ENCODE results near the gene MYO3B.

MYO3B gene

DNA sequence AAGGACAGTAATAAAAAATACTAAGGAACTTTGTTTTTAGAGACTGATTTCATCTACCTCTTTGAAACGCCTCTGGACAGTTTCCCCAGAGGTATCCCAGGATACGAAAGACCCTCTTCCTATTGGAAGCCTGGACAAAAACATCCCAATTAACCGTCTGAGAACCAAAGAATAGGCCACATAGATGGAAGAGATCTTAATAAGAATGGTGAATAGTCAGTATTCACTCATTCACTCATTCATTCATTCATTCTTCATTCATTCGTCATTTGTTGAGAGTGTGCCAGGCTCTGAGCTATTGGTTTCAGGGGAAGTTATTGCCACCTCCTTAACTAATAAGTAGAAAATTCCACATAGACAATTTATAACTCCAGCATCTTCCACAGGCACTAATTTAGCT, 464.0 kb downstream of the MYO3B start:
- TF ChIP-seq, protein P1, sequence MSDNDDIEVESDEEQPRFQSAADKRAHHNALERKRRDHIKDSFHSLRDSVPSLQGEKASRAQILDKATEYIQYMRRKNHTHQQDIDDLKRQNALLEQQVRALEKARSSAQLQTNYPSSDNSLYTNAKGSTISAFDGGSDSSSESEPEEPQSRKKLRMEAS (IDR thresholded peaks at IDR 0.05; ENCODE audit: low read depth, low read length), result no peak
- TF ChIP-seq POLR2A (IDR thresholded peaks at IDR 0.05; ENCODE audit: extremely low read depth, insufficient read length) (no peak), MYC (IDR thresholded peaks at IDR 0.05; ENCODE audit: low read depth, low read length) (no peak), CTCF (IDR thresholded peaks at IDR 0.05; ENCODE audit: low read depth, low read length) (no peak)
- DNase-seq (ENCODE audit: low read depth), result no peak

GRCh38 chr2:170643346-170643745, 465.4 kb downstream of the MYO3B start:
- DNase-seq (ENCODE audit: low read depth), result no peak
- TF ChIP-seq POLR2A (IDR thresholded peaks at IDR 0.05; ENCODE audit: extremely low read depth, insufficient read length) (no peak), CTCF (IDR thresholded peaks at IDR 0.05; ENCODE audit: low read depth, low read length) (no peak), MYC (IDR thresholded peaks at IDR 0.05; ENCODE audit: low read depth, low read length) (no peak)
- TF ChIP-seq, protein P1 (IDR thresholded peaks at IDR 0.05; ENCODE audit: low read depth, low read length), result no peak
- no peak overlapping the region for H3K4me3 ChIP-seq (ENCODE audit: low read depth, low read length)

More for the DNA sequence above, 464.0 kb downstream of the MYO3B start:
- H3K4me3 ChIP-seq (ENCODE audit: low read depth, low read length), result no peak overlapping the region

- TF ChIP-seq, protein P1 (IDR thresholded peaks at IDR 0.05; ENCODE audit: low read depth, low read length), result no peak
- TF ChIP-seq MYC (IDR thresholded peaks at IDR 0.05; ENCODE audit: low read depth, low read length), result no peak
- TF ChIP-seq POLR2A (IDR thresholded peaks at IDR 0.05; ENCODE audit: extremely low read depth, insufficient read length), result no peak
- no peak for TF ChIP-seq CTCF (IDR thresholded peaks at IDR 0.05; ENCODE audit: low read depth, low read length)
Measured at GRCh38 chr2:170647741-170648436, 469.9 kb downstream of the MYO3B start.

DNA sequence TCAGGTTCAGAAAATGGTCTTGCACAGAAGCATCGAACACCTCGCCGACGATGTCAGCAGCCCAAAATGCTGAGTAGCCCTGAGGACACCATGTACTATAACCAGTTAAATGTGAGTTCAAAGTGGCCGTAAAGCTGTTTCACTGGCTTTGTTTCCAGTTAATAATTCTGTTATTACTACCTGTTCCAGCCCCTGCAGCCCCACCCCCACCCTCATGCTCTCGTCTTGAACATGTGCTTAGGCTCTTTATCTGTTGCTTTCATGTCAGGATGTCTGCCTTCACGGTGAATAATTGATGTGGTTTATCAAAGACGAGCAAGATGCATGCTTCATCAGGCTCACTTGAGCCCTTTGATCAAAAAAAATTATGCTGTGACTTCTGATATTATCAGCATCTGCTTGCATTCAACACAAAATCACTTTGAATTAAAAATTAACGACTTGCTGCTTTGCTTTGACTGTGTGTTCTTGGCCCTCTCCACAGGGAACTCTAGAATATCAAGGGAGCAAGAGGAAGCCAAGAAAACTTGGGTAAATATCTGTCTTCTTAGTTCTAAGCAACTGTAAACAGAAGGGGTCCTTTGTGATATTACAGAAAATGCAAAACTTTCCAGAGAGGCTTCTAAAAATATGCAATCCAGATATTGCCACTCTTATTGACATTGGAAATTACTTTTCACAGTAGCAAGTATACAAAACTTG, 473.8 kb downstream of the MYO3B start:
- H3K4me3 ChIP-seq (ENCODE audit: low read depth, low read length), result no peak overlapping the region
- TF ChIP-seq POLR2A (IDR thresholded peaks at IDR 0.05; ENCODE audit: extremely low read depth, insufficient read length), result no peak
- TF ChIP-seq MYC (IDR thresholded peaks at IDR 0.05; ENCODE audit: low read depth, low read length), result no peak
- TF ChIP-seq, protein P1 (IDR thresholded peaks at IDR 0.05; ENCODE audit: low read depth, low read length), result no peak
- no peak for TF ChIP-seq CTCF (IDR thresholded peaks at IDR 0.05; ENCODE audit: low read depth, low read length)
- no peak for DNase-seq (ENCODE audit: low read depth)

More at GRCh38 chr2:170647741-170648436, 469.9 kb downstream of the MYO3B start:
- no peak for DNase-seq (ENCODE audit: low read depth)
- H3K4me3 ChIP-seq (ENCODE audit: low read depth, low read length), result no peak overlapping the region

- no peak overlapping the region for H3K4me3 ChIP-seq (ENCODE audit: low read depth, low read length)
- TF ChIP-seq CTCF (IDR thresholded peaks at IDR 0.05; ENCODE audit: low read depth, low read length) (no peak), POLR2A (IDR thresholded peaks at IDR 0.05; ENCODE audit: extremely low read depth, insufficient read length) (no peak), MYC (IDR thresholded peaks at IDR 0.05; ENCODE audit: low read depth, low read length) (no peak)
- TF ChIP-seq, protein P1 (IDR thresholded peaks at IDR 0.05; ENCODE audit: low read depth, low read length), result no peak
- DNase-seq (ENCODE audit: low read depth), result no peak
Measured at GRCh38 chr2:170652637-170653417, 474.9 kb downstream of the MYO3B start.

All from NB4 (cell line).